Activated T-cell treated with anti-CD3 and anti-CD28 coated beads, Interleukin-2, amount 50 U/mL, for 24 hours (primary cell): ENCODE data around the gene PTPRM.

Experiments used
- DNase-seq: peaks from one replicate; pipeline ENCODE4 v3.0.0-alpha.2; 2020
- H3K27ac Mint-ChIP-seq: 2 replicates; pipeline ENCODE4 v1.8.0; 2020; ENCODE audit warnings: mild to moderate bottlenecking, mixed read lengths
- H3K27me3 Mint-ChIP-seq: 2 replicates; pipeline ENCODE4 v1.8.0; 2020; ENCODE audit warnings: mixed read lengths
- H3K36me3 Mint-ChIP-seq: 2 replicates; pipeline ENCODE4 v1.8.0; 2020; ENCODE audit warnings: low read depth, mixed read lengths
- H3K4me1 Mint-ChIP-seq: 2 replicates; pipeline ENCODE4 v1.8.0; 2020; ENCODE audit warnings: low read depth, mixed read lengths
- H3K4me3 Mint-ChIP-seq: 2 replicates; pipeline ENCODE4 v1.8.0; 2020; ENCODE audit warnings: mild to moderate bottlenecking, moderate library complexity, mixed read lengths
- H3K9me3 Mint-ChIP-seq: 2 replicates; pipeline ENCODE4 v1.8.0; 2020; ENCODE audit warnings: mixed read lengths

The PTPRM gene

DNA sequence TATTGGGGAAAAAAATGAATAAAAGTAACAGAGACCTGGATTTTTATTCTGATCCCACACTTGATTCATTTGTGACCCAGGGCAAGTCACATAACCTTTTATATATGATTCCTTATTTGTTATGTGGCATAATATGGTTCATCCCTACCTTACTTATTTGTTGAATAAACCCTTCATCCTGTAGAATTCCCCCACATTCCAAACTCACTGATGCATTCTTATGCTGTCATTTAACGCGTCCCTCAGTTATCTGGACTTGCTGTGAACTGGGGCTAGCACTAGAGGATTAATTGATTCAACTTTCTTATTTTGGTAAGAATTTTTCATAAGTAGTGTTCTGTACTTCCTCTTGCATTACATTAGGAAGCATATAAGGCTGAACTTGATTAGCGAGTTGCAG lies 657.5 kb downstream of the PTPRM start:
- no peak for DNase-seq
- H3K4me3 Mint-ChIP-seq, result no peak overlapping the region
- H3K4me1 Mint-ChIP-seq, result no peaks in the 10 kb centered on the region
- no peak overlapping the region for H3K27ac Mint-ChIP-seq
- peaks cover 3% of the 10 kb centered on the region for H3K9me3 Mint-ChIP-seq
- H3K36me3 Mint-ChIP-seq, result no peaks in the 10 kb centered on the region
- no peaks in the 10 kb centered on the region for H3K27me3 Mint-ChIP-seq

DNA sequence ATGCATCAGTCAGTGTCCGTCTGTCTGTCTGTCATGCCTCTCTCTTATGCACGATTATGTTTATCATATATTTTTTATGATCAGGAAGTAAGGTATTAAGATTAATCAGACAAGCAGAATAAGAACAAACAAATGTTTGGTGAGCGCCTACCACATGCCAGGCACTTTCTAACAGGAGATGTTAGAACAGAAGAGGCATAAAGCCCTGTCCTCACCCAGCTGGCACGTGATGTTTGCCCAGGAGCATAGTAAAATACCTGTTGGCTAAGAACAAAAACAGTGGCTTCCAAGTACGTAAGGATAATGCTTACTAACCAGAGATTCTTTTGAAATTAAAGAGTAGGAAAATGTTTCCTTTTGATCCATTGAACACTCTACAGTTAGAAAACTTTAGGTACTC lies 661.9 kb downstream of the PTPRM start:
- H3K9me3 Mint-ChIP-seq, result peaks cover 3% of the 10 kb centered on the region
- no peaks in the 10 kb centered on the region for H3K4me1 Mint-ChIP-seq

GRCh38 chr18:8229787-8230186 lies 662.7 kb downstream of the PTPRM start:
- H3K27me3 Mint-ChIP-seq, result no peaks in the 10 kb centered on the region
- peaks cover 3% of the 10 kb centered on the region for H3K9me3 Mint-ChIP-seq
- no peak overlapping the region for H3K4me3 Mint-ChIP-seq
- no peak overlapping the region for H3K27ac Mint-ChIP-seq
- DNase-seq, result no peak
- no peaks in the 10 kb centered on the region for H3K36me3 Mint-ChIP-seq
- H3K4me1 Mint-ChIP-seq, result no peaks in the 10 kb centered on the region

More for the DNA sequence above, 661.9 kb downstream of the PTPRM start:
- DNase-seq, result no peak
- Mint-ChIP-seq H3K27ac (no peak overlapping the region), H3K4me3 (no peak overlapping the region), H3K27me3 (no peaks in the 10 kb centered on the region), H3K36me3 (no peaks in the 10 kb centered on the region)

- no peaks in the 10 kb centered on the region for H3K36me3 Mint-ChIP-seq
- H3K27ac Mint-ChIP-seq, result no peak overlapping the region
- no peak overlapping the region for H3K4me3 Mint-ChIP-seq
- H3K4me1 Mint-ChIP-seq, result no peaks in the 10 kb centered on the region
- H3K9me3 Mint-ChIP-seq, result peaks cover 3% of the 10 kb centered on the region
- no peaks in the 10 kb centered on the region for H3K27me3 Mint-ChIP-seq
- no peak for DNase-seq
Measured at GRCh38 chr18:8231316-8231715, 664.2 kb downstream of the PTPRM start.

DNA sequence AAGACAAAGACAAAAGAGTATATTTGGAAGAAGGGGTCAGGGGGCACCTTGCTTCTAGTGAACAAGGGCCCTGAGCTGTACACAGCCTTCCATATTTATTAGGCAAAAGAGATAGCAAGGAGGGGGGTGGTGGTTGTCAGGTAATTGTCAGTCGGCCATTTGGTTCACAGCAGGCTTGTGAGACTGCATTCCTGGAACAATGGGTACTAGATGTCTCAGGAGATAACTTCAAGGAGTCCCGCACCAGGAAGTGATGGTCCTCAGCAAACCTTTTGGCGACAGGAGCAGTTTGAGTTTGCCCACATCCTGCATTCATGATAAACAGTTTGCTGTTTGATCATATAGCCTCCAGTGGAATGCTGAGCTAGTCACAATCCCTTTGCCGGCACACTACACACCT lies 665.7 kb downstream of the PTPRM start:
- Mint-ChIP-seq H3K27me3 (no peaks in the 10 kb centered on the region), H3K4me3 (no peak overlapping the region), H3K9me3 (peaks cover 3% of the 10 kb centered on the region), H3K4me1 (no peaks in the 10 kb centered on the region), H3K27ac (no peak overlapping the region), H3K36me3 (no peaks in the 10 kb centered on the region)
- DNase-seq, result no peak

- Mint-ChIP-seq H3K4me1 (no peaks in the 10 kb centered on the region), H3K27ac (no peak overlapping the region), H3K27me3 (no peaks in the 10 kb centered on the region), H3K4me3 (no peak overlapping the region), H3K36me3 (no peaks in the 10 kb centered on the region), H3K9me3 (no peaks in the 10 kb centered on the region)
- no peak for DNase-seq
Measured at GRCh38 chr18:8235894-8236293, 668.8 kb downstream of the PTPRM start.

DNA sequence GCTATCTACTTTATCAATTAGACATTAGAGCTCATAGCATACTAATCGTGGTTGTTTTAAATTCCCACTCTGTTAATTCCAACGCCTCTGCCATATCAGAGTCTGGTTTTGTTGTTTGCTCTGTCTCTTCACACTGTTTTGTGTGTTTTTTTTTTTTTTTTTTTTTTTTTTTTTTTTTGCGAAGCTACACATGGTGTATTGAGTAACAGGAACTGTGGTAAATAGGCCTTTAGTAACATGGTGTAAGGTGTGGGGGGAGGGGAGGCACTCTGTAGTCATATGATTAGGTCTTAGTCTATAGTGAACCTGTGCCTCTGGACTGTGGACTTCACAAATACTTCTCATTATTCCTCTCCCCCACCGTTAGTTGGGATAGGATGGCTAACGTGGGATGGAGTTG lies 671.4 kb downstream of the PTPRM start:
- Mint-ChIP-seq H3K9me3 (no peaks in the 10 kb centered on the region), H3K27ac (no peak overlapping the region), H3K27me3 (no peaks in the 10 kb centered on the region), H3K36me3 (no peaks in the 10 kb centered on the region), H3K4me3 (no peak overlapping the region), H3K4me1 (no peaks in the 10 kb centered on the region)
- DNase-seq, result no peak

DNA sequence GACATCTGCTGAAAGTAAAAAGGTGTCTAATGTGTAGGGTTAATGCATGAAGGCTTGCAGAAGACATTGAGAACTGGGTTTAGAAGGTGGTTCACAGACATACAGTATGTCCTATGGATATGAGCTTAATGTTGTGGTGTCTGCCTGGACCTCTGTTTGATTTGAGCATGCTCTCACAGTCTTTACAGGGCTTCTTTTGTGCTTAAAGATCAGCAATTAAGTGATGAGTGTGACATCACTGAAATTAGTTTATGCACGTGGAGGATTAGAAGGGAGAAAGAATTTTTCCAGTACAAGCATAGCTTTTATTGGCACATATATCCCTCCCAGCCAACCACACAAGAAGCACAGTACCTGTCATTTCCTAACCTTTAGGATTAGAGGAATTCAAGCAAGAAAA lies 674.6 kb downstream of the PTPRM start:
- Mint-ChIP-seq H3K27me3 (no peaks in the 10 kb centered on the region), H3K27ac (no peak overlapping the region), H3K9me3 (no peaks in the 10 kb centered on the region), H3K4me1 (no peaks in the 10 kb centered on the region), H3K36me3 (no peaks in the 10 kb centered on the region), H3K4me3 (no peak overlapping the region)
- no peak for DNase-seq

DNA sequence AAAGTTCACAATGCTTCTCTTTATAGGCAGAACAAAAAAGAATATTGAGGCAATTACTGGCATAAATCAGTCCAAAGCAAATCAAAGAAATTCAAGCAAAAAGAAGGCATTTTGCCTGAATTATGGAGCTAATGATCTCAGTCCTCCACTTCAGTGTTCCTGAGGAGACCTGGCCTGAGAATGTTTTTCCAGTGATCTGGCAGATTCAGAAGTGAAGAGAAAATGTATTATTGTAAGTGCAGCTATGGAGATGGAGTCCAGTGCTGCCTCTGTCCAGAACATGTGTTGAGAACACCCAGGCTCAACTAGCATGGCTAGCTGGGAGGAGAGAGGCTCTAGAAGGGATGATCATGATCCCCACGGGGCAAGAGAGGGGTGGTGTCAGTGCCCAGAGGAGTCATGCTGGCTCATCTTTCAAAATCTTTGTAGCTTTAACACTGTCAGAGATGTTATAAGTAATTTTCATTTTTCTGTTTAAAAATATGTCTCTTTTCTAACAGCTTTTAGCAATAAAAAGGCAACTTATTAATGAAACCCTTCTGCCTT lies 675.1 kb downstream of the PTPRM start:
- DNase-seq, result no peak
- H3K27me3 Mint-ChIP-seq, result no peaks in the 10 kb centered on the region
- no peaks in the 10 kb centered on the region for H3K36me3 Mint-ChIP-seq
- H3K4me3 Mint-ChIP-seq, result no peak overlapping the region
- H3K27ac Mint-ChIP-seq, result no peak overlapping the region
- no peaks in the 10 kb centered on the region for H3K9me3 Mint-ChIP-seq
- H3K4me1 Mint-ChIP-seq, result no peaks in the 10 kb centered on the region

GRCh38 chr18:8247700-8248099 lies 680.6 kb downstream of the PTPRM start:
- Mint-ChIP-seq H3K4me3 (no peak overlapping the region), H3K27ac (no peak overlapping the region), H3K9me3 (no peaks in the 10 kb centered on the region), H3K4me1 (no peaks in the 10 kb centered on the region), H3K27me3 (no peaks in the 10 kb centered on the region), H3K36me3 (no peaks in the 10 kb centered on the region)
- DNase-seq, result no peak

DNA sequence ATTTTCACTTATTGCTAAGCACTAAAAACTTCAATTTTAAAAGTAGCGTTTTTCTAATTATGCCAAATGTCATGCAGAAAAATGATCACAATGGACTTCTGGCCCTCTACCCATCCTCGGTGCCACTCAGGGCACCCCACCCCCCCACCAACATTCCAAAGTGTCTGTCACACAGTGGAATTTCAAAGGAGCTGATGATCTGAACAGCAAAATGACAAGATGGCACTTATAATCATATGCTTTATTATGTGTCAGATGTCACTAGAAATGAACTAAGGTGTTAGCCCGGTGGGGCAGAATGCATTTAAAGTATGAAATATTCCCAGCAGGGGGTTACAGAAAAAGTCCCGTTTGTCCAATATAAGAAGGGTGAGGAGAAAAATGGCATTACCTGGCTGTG lies 681.5 kb downstream of the PTPRM start:
- Mint-ChIP-seq H3K4me1 (no peaks in the 10 kb centered on the region), H3K36me3 (no peaks in the 10 kb centered on the region), H3K27me3 (no peaks in the 10 kb centered on the region), H3K4me3 (no peak overlapping the region), H3K27ac (no peak overlapping the region), H3K9me3 (no peaks in the 10 kb centered on the region)
- DNase-seq, result no peak

- Mint-ChIP-seq H3K4me1 (no peaks in the 10 kb centered on the region), H3K36me3 (no peaks in the 10 kb centered on the region), H3K27ac (no peak overlapping the region), H3K9me3 (no peaks in the 10 kb centered on the region), H3K27me3 (no peaks in the 10 kb centered on the region), H3K4me3 (no peak overlapping the region)
- no peak for DNase-seq
Measured at GRCh38 chr18:8249811-8250210, 682.7 kb downstream of the PTPRM start.

GRCh38 chr18:8252371-8252770 lies 685.3 kb downstream of the PTPRM start:
- Mint-ChIP-seq H3K27me3 (no peaks in the 10 kb centered on the region), H3K4me1 (no peaks in the 10 kb centered on the region), H3K36me3 (no peaks in the 10 kb centered on the region), H3K27ac (no peak overlapping the region), H3K4me3 (no peak overlapping the region), H3K9me3 (no peaks in the 10 kb centered on the region)
- no peak for DNase-seq

- H3K4me3 Mint-ChIP-seq, result no peak overlapping the region
- no peaks in the 10 kb centered on the region for H3K9me3 Mint-ChIP-seq
- no peaks in the 10 kb centered on the region for H3K4me1 Mint-ChIP-seq
- no peaks in the 10 kb centered on the region for H3K27me3 Mint-ChIP-seq
- no peak overlapping the region for H3K27ac Mint-ChIP-seq
- H3K36me3 Mint-ChIP-seq, result no peaks in the 10 kb centered on the region
- no peak for DNase-seq
Measured at GRCh38 chr18:8253944-8254343, 686.8 kb downstream of the PTPRM start.

DNA sequence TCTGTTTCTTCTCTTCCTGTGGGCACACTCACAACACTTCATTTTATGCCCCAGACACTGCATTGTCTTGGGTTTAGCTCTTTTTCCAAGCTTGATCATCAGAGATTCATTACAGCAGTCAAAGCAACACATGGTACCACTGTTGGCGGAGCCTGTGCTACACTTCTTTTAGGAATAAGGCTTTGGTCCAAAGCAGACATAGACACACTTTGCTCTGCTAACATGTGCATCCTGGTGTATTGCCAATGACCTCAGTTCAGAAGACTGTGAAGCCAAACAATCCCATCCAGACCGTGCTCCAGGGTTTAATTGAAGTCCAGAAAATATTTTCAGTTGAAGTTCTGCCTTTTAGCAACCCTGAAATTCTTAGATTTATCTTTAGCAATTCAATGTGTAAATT lies 687.5 kb downstream of the PTPRM start:
- DNase-seq, result no peak
- no peak overlapping the region for H3K27ac Mint-ChIP-seq
- no peaks in the 10 kb centered on the region for H3K9me3 Mint-ChIP-seq

DNA sequence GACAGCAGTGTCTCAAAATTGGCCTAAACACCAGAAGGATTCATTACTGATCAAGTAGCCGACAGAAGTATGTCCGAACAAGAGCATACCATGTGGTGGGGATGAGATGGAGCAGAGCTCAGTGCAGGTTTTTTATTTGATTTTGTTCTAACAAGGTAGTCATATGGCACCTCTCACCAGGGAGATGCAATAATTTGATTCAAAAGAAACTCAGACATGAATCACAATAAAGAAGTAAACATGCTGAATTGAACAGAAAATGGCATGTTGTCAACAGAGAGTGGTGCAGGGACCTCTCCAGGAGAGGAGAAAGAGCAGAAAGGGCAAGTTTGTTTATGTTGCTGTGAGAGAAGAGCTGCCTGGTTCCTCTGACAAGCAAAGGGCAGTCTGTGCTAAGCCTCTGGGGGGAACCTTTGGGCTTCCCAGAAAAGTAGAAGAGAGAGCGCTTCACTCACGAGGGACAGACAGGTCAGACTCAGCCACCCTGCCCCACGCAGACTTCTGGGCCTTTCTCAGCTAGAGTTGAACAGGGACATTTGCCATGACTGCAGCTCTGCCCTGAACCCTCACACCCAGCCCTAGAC lies 690.8 kb downstream of the PTPRM start:
- Mint-ChIP-seq H3K4me1 (no peaks in the 10 kb centered on the region), H3K36me3 (no peaks in the 10 kb centered on the region), H3K27ac (no peak overlapping the region), H3K9me3 (no peaks in the 10 kb centered on the region), H3K27me3 (no peaks in the 10 kb centered on the region), H3K4me3 (no peak overlapping the region)
- no peak for DNase-seq

More for the DNA sequence above, 687.5 kb downstream of the PTPRM start:
- Mint-ChIP-seq H3K4me1 (no peaks in the 10 kb centered on the region), H3K36me3 (no peaks in the 10 kb centered on the region), H3K27me3 (no peaks in the 10 kb centered on the region), H3K4me3 (no peak overlapping the region)
